Peyer's patch (tissue), 4 donors: ENCODE data around the gene ANXA1.

Experiments
- POLR2A ChIP-seq, 2 donors: fragments of 450-650 bp; IDR thresholded peaks; one replicate each; pipeline ENCODE4 v1.5.1; 2017; ENCODE audit warnings: antibody characterized with exemption in 2 of 2, mild to moderate bottlenecking in 2 of 2, moderate library complexity in 2 of 2
- TF ChIP-seq, protein P1 (sequence below), 6 experiments: fragments of 450-650 bp in 4 of 6; fragments of 200-600 bp in 2 of 6; sonication (generic) in 1 of 6; IDR thresholded peaks; one replicate each; pipeline ENCODE4 v1.5.1; 2017 to 2019; ENCODE audit warnings: antibody characterized with exemption in 6 of 6, mild to moderate bottlenecking in 3 of 6, moderate library complexity in 1 of 6

DNA sequence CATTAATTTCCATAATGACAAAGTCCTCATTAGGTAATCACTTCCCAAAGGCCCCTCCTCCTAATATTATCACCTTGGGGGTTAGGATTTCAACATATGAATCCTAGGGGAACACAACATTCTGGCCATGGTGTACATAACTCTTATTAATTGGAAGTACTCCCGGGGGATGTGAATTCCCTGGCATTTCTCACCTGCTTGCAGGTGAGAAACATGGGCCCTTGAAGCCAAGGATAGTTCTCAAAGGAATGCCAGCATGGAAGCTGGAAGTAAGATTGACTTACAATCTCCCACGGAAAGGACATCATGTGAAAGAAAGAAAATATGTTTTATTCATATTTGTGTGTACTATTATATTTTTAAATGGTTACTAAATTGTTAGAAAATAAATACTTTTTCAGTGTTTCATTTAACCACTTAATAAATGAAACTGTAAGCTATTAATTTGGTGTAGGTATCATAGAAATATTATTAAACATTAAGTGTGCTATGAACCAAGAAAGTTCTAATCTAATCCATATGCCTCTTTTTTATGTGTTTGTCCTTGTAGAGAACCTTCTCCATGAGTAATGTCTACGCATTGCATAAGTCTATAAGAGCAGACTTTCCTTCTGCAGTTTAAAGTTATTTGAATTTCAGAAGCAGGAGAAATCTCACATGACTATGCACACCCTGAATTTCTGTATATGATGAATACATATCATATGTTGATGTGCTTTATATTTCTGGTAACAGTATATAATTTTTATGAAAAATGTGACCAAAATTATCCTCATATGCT lies 59.4 kb downstream of the ANXA1 start:
- TF ChIP-seq, protein P1, sequence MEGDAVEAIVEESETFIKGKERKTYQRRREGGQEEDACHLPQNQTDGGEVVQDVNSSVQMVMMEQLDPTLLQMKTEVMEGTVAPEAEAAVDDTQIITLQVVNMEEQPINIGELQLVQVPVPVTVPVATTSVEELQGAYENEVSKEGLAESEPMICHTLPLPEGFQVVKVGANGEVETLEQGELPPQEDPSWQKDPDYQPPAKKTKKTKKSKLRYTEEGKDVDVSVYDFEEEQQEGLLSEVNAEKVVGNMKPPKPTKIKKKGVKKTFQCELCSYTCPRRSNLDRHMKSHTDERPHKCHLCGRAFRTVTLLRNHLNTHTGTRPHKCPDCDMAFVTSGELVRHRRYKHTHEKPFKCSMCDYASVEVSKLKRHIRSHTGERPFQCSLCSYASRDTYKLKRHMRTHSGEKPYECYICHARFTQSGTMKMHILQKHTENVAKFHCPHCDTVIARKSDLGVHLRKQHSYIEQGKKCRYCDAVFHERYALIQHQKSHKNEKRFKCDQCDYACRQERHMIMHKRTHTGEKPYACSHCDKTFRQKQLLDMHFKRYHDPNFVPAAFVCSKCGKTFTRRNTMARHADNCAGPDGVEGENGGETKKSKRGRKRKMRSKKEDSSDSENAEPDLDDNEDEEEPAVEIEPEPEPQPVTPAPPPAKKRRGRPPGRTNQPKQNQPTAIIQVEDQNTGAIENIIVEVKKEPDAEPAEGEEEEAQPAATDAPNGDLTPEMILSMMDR (IDR thresholded peaks at IDR 0.05), result no peak
- TF ChIP-seq POLR2A (IDR thresholded peaks at IDR 0.05), result no peak
